GM19023 (cell line): ENCODE measurements around the gene CHAC1.

Experiments
- ATAC-seq: cut with Tn5 transposase; IDR thresholded peaks from one replicate; pipeline ENCODE4 v1.9.1; 2021; ENCODE audit warnings: mild to moderate bottlenecking, moderate library complexity; ENCODE audit not compliant: unreplicated experiment

CHAC1 gene

GRCh38 chr15:40982855-40983254, 29.6 kb downstream of the CHAC1 start:
- no peak for ATAC-seq

GRCh38 chr15:40984406-40984805, 31.1 kb downstream of the CHAC1 start:
- ATAC-seq = no peak

- ATAC-seq = no peak
Observed at GRCh38 chr15:40984964-40985363, 31.7 kb downstream of the CHAC1 start.

- ATAC-seq = no peak
Observed at GRCh38 chr15:40985541-40986330, 32.5 kb downstream of the CHAC1 start.

GRCh38 chr15:40986820-40987219, 33.5 kb downstream of the CHAC1 start:
- ATAC-seq = no peak

- no peak for ATAC-seq
Observed at GRCh38 chr15:40988156-40988555, 34.9 kb downstream of the CHAC1 start.

GRCh38 chr15:40990080-40990479, 36.8 kb downstream of the CHAC1 start:
- ATAC-seq = no peak

- ATAC-seq = no peak
Observed at GRCh38 chr15:40990789-40991188, 37.5 kb downstream of the CHAC1 start.

GRCh38 chr15:40991355-40991754, 38.1 kb downstream of the CHAC1 start:
- ATAC-seq = no peak

GRCh38 chr15:40992241-40992741, 39.0 kb downstream of the CHAC1 start:
- no peak for ATAC-seq

GRCh38 chr15:40992825-40993224, 39.6 kb downstream of the CHAC1 start:
- ATAC-seq = no peak

GRCh38 chr15:40995656-40996055, 42.4 kb downstream of the CHAC1 start:
- no peak for ATAC-seq

- no peak for ATAC-seq
Observed at GRCh38 chr15:40999190-40999589, 45.9 kb downstream of the CHAC1 start.

GRCh38 chr15:41001524-41002214, 48.4 kb downstream of the CHAC1 start:
- ATAC-seq = no peak

GRCh38 chr15:41004490-41004889, 51.2 kb downstream of the CHAC1 start:
- no peak for ATAC-seq
